Uterus (tissue), 4 donors: Measurements from ENCODE around the gene STARD10. TPM values are rescaled to one million over a fixed set of nuclear protein-coding genes. Genes with fewer than 3 reads are reported as not detected.

Source experiments
- DNase-seq, 2 donors: peaks; one replicate each; pipeline ENCODE4 v3.0.0-alpha.2; 2019 to 2020
- H3K27ac ChIP-seq, 2 donors: fragments of 200-600 bp; sonication (generic); 1 replicate in 1 of 2; 2 replicates in 1 of 2; pipeline ENCODE4 v1.5.1; 2016 to 2018
- H3K27me3 ChIP-seq, 2 donors: fragments of 200-600 bp; sonication (generic); one replicate each; pipeline ENCODE4 v1.5.1; 2018 to 2019; ENCODE audit warnings: control low read depth in 1 of 2
- H3K36me3 ChIP-seq, 2 donors: fragments of 200-600 bp; sonication (generic); one replicate each; pipeline ENCODE4 v1.5.1; 2019; ENCODE audit warnings: control low read depth in 1 of 2
- H3K4me1 ChIP-seq, 2 donors: fragments of 200-600 bp; sonication (generic); one replicate each; pipeline ENCODE4 v1.5.1; 2018 to 2019; ENCODE audit warnings: control low read depth in 1 of 2
- H3K4me3 ChIP-seq, 2 donors: fragments of 200-600 bp; sonication (generic); 1 replicate in 1 of 2; 2 replicates in 1 of 2; pipeline ENCODE4 v1.5.1; 2018 to 2019; ENCODE audit warnings: mild to moderate bottlenecking in 1 of 2
- H3K9me3 ChIP-seq, 2 donors: fragments of 200-600 bp; sonication (generic); one replicate each; pipeline ENCODE4 v1.5.1; 2019; ENCODE audit warnings: control low read depth in 1 of 2
- CTCF ChIP-seq, 4 experiments: fragments of 200-600 bp in 2 of 4; fragments of 450-650 bp in 2 of 4; sonication (generic) in 2 of 4; IDR thresholded peaks; one replicate each; pipeline ENCODE4 v1.5.1; 2016 to 2019; ENCODE audit warnings: antibody characterized with exemption in 4 of 4, mild to moderate bottlenecking in 2 of 4, moderate library complexity in 1 of 4
- POLR2A ChIP-seq, 2 donors: fragments of 450-650 bp; IDR thresholded peaks; one replicate each; pipeline ENCODE4 v1.6.1; 2016; ENCODE audit warnings: antibody characterized with exemption in 2 of 2, mild to moderate bottlenecking in 1 of 2, moderate library complexity in 1 of 2
- intact Hi-C: fragments of 100-400 bp; cut with DNase I; formaldehyde crosslinking; loops from one replicate; pipeline ENCODE4 v1.15.1; 2023; ENCODE audit warnings: low total_unique reads
- total RNA-seq, 4 donors: library from RNA; depleted of rRNA in 3 of 4; stranded (reverse); fragments of >200 nt in 3 of 4; gene quantifications; one replicate each; pipeline versions ENCODE4 v1.1.0 to v1.2.4, GENCODE V29; 2014 to 2023
- donor health status: DM: yes; HTN: yes; CAD: no.

The STARD10 gene
- total RNA-seq, 4 donors from 2014 or later, result 19.1 to 85.3 (median 53.0) TPM

DNA sequence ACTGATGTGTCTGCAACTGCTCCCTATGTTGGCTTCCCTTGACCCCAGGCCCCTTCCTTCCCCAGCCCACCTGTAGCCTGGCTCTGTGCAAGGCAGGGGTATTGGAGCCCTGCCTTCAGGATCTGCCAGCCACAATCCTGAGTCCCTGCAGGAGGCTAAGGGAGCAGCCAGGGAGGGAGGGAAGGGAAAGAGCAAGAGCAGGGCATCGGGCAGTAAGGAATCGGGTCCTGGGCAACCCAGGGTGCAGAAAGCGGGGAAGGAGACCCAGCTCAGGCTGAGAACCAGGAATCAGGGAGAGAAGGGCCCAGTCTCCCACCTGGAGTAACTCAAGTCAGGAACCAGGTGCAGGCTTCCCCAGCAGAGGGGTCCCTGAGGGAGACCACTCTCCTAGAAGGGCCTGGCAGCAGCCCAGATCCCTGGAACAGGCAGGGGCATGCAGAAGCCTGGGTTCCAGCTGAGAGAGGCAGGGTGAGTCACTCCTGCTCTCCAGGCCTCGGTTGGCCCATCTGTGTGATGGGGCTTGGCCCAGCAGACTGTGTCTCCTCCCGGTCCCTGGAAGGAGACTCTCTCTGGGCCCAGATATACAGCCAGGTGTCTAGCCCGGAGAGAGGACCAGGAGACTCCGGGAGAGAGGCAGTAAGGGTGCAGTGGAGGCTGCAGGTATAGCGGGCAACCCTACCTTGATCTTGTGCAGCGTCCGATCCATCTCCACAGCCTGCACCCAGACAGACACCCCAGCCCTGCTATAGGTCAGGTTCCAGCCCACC lies 13.4 kb downstream of the STARD10 start:
- Histone ChIP-seq H3K4me3 (peak overlapping the region; percentile 39 to 74), H3K36me3 (no peaks in the 10 kb centered on the region), H3K27ac (peak overlapping the region; percentile 46 to 59), H3K4me1 (no peaks in the 10 kb centered on the region), H3K9me3 (no peaks in the 10 kb centered on the region), H3K27me3 (no peaks in the 10 kb centered on the region)
- no peak for TF ChIP-seq CTCF (IDR thresholded peaks at IDR 0.05)
- no peak for TF ChIP-seq POLR2A (IDR thresholded peaks at IDR 0.05)
- intact Hi-C loops, result no loop called here
- no peak for DNase-seq

GRCh38 chr11:72779495-72780128 lies 14.2 kb downstream of the STARD10 start:
- H3K27ac ChIP-seq, result peak overlapping the region; percentile 46 to 59
- no peaks in the 10 kb centered on the region for H3K4me1 ChIP-seq
- DNase-seq, result no peak
- no peaks in the 10 kb centered on the region for H3K36me3 ChIP-seq
- no peaks in the 10 kb centered on the region for H3K27me3 ChIP-seq
- intact Hi-C loops, result no loop called here
- no peaks in the 10 kb centered on the region for H3K9me3 ChIP-seq
- TF ChIP-seq CTCF (IDR thresholded peaks at IDR 0.05) (no peak), POLR2A (IDR thresholded peaks at IDR 0.05) (no peak)
- H3K4me3 ChIP-seq, result peak overlapping the region in 1 of 2 donors; percentile 74

DNA sequence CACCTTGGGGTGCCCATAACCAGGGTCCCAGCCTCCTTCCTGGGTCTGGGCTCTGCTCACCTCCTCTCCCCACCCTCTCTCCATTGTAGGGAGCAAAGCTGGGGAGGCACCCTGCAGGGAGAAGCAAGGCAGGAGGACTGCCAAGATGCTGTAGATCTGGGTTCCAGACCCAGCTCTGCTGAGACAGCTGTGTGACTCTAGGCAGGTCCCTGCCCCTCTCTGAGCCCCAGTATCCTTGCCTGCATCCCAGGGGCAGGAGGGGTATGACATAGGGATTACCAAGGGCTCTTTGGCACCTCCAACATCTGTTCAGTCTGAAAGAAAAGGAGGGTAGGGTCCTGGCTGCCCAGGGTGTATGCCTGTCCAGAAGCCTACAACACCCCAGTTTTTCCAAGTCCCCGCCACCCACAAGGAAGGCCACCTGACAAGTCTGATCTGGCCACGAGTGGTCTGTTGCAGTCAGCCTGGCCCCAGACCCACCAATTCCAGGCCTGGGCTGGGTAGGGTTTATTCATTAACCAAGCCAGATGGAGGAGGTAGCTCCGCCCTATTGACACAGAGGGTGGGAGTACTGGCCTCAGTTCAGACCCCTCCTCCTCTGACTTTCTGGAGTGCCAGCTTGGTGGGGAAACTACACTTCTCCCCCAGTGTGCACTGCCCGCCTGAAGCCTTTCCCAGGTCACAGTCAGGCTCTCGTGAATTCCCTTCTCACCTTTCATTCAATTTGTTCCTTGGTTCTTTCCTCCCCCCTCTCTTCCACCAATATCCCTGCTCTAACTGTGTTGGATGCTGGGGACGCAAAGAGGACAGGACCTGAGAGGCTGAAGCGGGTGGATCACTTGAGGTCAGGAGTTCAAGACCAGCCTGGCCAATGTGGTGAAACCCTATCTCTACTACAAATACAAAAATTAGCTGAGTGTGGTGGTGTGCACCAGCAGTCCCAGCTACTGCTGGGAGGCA lies 15.0 kb downstream of the STARD10 start:
- Histone ChIP-seq H3K27ac (peak overlapping the region in 1 of 2 donors; percentile 14), H3K27me3 (no peaks in the 10 kb centered on the region), H3K4me3 (no peak overlapping the region), H3K9me3 (no peaks in the 10 kb centered on the region), H3K36me3 (no peaks in the 10 kb centered on the region), H3K4me1 (no peaks in the 10 kb centered on the region)
- DNase-seq, result no peak
- intact Hi-C loops, result no loop called here
- no peak for TF ChIP-seq POLR2A (IDR thresholded peaks at IDR 0.05)
- no peak for TF ChIP-seq CTCF (IDR thresholded peaks at IDR 0.05)

DNA sequence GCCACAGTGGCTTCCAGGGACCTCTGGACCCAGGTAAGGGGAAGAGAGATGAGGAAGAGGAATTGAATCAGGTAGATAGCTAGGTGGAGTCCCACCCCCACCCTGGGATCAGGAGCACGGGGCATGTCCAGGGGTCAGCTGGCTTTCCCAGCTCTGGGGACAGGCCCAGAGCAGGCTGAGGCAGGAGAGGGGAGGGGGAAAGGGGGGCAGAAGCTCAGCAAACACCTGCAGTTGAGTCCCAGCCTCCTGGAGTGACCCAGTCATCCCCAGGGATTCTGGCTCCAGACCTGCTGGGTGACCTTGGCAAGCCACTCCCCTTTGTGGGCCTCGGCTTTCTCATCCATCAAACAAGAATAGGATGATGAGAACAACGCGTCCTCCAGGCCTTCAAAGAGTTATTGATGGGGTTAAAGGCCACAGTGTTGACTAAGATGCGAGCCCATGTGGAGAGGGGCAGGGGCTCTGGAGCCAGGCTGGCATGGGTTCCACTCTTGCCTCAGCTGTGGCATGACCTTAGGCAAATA lies 16.0 kb downstream of the STARD10 start:
- Histone ChIP-seq H3K4me1 (no peaks in the 10 kb centered on the region), H3K27me3 (no peaks in the 10 kb centered on the region), H3K9me3 (no peaks in the 10 kb centered on the region), H3K27ac (no peak overlapping the region), H3K36me3 (no peaks in the 10 kb centered on the region), H3K4me3 (no peak overlapping the region)
- intact Hi-C loops, result no loop called here
- DNase-seq, result no peak
- TF ChIP-seq CTCF (IDR thresholded peaks at IDR 0.05), result no peak
- TF ChIP-seq POLR2A (IDR thresholded peaks at IDR 0.05), result no peak
